GM10266 (cell line): ENCODE measurements around the gene GULP1.

Source experiments
- DNase-seq: peaks from one replicate; pipeline ENCODE4 v3.0.0; 2012; ENCODE audit errors: extremely low spot score
- CTCF ChIP-seq: IDR thresholded peaks from 2 replicates; pipeline ENCODE4 v1.5.1; 2012; ENCODE audit warnings: mild to moderate bottlenecking, low read depth; ENCODE audit not compliant: control insufficient read depth, insufficient read depth; ENCODE audit errors: missing control alignments

GULP1 gene

GRCh38 chr2:188406414-188406813, 114.7 kb downstream of the GULP1 start:
- no peak for TF ChIP-seq CTCF

DNA sequence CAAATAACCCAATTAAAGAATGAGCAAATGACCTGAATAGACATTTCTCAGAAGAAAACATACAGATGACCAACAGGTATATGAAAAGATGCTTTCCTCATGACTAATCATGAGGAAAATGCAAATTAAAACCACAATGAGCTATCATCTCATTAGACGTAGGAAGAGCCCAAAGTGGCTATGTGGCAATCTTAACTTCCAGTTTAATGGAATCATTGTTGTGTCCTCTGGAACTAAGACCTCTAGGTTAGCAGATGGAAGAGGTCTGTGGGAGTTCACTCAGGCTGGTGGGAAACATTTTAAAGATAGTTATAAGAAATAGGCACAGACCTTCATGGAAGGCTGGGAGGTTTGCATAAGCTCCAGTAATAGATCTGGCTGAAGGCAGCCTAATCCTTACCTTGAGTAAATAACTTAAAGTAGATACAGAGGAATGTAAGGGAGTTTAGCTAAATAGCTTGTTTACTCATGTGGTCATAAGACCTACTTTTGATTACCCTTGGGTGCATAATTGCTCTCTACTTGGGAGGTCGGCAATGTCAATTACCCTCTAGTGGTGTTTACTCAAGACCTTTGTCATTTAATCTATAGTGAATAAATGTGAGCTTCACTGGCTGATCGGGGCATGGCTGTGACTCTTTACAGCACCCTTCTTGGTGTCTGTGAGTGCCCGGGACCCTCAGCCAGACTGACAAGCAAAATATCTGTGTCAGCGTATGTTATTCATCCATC, 119.0 kb downstream of the GULP1 start:
- no peak for DNase-seq
- no peak for TF ChIP-seq CTCF

More at GRCh38 chr2:188406414-188406813, 114.7 kb downstream of the GULP1 start:
- no peak for DNase-seq

GRCh38 chr2:188412190-188412589, 120.5 kb downstream of the GULP1 start:
- no peak for DNase-seq
- no peak for TF ChIP-seq CTCF

- TF ChIP-seq CTCF: no peak
- no peak for DNase-seq
These were observed 122.7 kb downstream of the GULP1 start for GRCh38 chr2:188414411-188414810.

- TF ChIP-seq CTCF: no peak
These were observed 123.4 kb downstream of the GULP1 start for GRCh38 chr2:188414869-188415753.

DNA sequence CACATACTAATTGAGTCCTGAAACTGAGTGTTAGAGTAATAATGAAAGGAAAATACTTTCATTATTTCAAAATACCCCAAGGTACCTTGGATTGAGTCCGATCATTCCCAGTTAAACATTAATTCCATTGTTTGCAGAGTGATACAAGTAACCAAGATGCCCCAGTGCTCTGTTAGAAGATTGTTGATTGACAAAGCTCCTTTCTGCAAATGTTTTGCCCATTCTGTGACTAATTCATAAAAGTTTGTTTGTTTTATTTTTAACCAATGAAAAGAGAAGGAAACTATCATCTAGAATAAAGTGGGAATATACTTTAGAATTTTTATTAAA, 124.0 kb downstream of the GULP1 start:
- DNase-seq: no peak
- TF ChIP-seq CTCF: no peak

More at GRCh38 chr2:188414869-188415753, 123.4 kb downstream of the GULP1 start:
- DNase-seq: no peak

DNA sequence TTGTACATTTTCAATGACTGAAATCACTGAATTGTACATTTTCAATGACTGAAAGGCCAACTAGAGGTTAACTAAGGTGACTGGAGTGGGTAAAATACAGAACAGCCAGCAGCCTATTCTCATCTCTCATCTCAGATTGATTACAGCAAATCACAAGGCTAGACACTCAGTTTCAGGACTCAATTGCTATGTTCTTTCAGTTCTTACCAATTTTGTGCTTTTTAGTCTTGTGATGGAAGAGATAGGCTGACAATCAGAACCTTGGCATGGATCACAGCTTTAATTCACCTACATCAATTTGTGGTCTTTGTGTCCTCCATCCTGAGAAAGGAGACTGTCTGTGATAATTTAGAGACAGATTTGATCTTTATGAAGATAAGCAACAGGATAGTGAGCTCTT, 124.7 kb downstream of the GULP1 start:
- TF ChIP-seq CTCF: no peak
- no peak for DNase-seq
